HEK293 (cell line): Measurements from ENCODE around the gene FRY.

Source experiments
- CTCF ChIA-PET: fragments of 350-600 bp; formaldehyde crosslinking; extraction: SDS; loops from one replicate; lab custom pipeline; 2021; ENCODE audit warnings: antibody characterized with exemption; lab: Yijun Ruan, JAX
- POLR2A ChIA-PET: fragments of 300-600 bp; formaldehyde crosslinking; extraction: SDS; loops from one replicate; lab custom pipeline; 2020; ENCODE audit warnings: antibody characterized with exemption, inconsistent platforms; lab: Yijun Ruan, JAX
- H3K27ac ChIP-seq: fragments of 200-500 bp; sonication (Bioruptor generic); 2 replicates; pipeline ENCODE4 v1.5.1; 2014; ENCODE audit warnings: low read depth, low read length, control low read depth, inconsistent platforms; ENCODE audit errors: extremely low read depth
- H3K36me3 ChIP-seq, 2 experiments: fragments of 200-500 bp in 1 of 2; sonication (Bioruptor generic) in 1 of 2; 1 replicate in 1 of 2; 2 replicates in 1 of 2; pipeline ENCODE4 v1.5.1; 2014 to 2017; ENCODE audit warnings: inconsistent platforms in 2 of 2, low read length in 2 of 2; ENCODE audit not compliant: control insufficient read depth in 2 of 2, insufficient read depth in 1 of 2
- H3K4me1 ChIP-seq: fragments of 200-500 bp; sonication (Bioruptor generic); 2 replicates; pipeline ENCODE4 v1.5.1; 2014; ENCODE audit warnings: mild to moderate bottlenecking, low read length, inconsistent platforms; ENCODE audit not compliant: control insufficient read depth, insufficient read depth
- H3K4me3 ChIP-seq: 2 replicates; pipeline ENCODE4 v1.5.1; 2011; ENCODE audit warnings: low read depth, mild to moderate bottlenecking, control low read depth, low read length, moderate library complexity
- H3K9me3 ChIP-seq: fragments of 200-500 bp; sonication (Bioruptor generic); 2 replicates; pipeline ENCODE4 v1.5.1; 2014; ENCODE audit warnings: low read depth, low read length, inconsistent platforms; ENCODE audit not compliant: control insufficient read depth, insufficient read depth
- EGR2 ChIP-seq: fragments of 450-650 bp; formaldehyde crosslinking; IDR thresholded peaks from 2 replicates; pipeline ENCODE4 v1.5.1; 2016; ENCODE audit warnings: low read depth, missing biosample characterization, missing genetic modification characterization
- HOXA7 ChIP-seq: sonication (generic); formaldehyde crosslinking; IDR thresholded peaks from 2 replicates; pipeline ENCODE4 v1.8.1; 2022; ENCODE audit warnings: missing genetic modification reagents, borderline replicate concordance
- PRDM4 ChIP-seq: fragments of 450-650 bp; formaldehyde crosslinking; IDR thresholded peaks from 2 replicates; pipeline ENCODE4 v1.5.1; 2017; ENCODE audit warnings: missing biosample characterization, missing genetic modification characterization
- SCRT1 ChIP-seq: fragments of 450-650 bp; formaldehyde crosslinking; IDR thresholded peaks from 2 replicates; pipeline ENCODE4 v1.5.1; 2016; ENCODE audit warnings: missing biosample characterization, missing genetic modification characterization, borderline replicate concordance
- ZBTB20 ChIP-seq: fragments of 450-650 bp; formaldehyde crosslinking; IDR thresholded peaks from 2 replicates; pipeline ENCODE4 v1.5.1; 2016; ENCODE audit warnings: missing biosample characterization, missing genetic modification characterization
- ZFP41 ChIP-seq: fragments of 450-650 bp; formaldehyde crosslinking; IDR thresholded peaks from 2 replicates; pipeline ENCODE4 v1.5.1; 2016; ENCODE audit warnings: missing biosample characterization, missing genetic modification characterization, borderline replicate concordance
- ZNF112 ChIP-seq: fragments of 450-650 bp; formaldehyde crosslinking; IDR thresholded peaks from 2 replicates; pipeline ENCODE4 v1.5.0; 2017; ENCODE audit warnings: missing biosample characterization, missing genetic modification characterization
- ZNF121 ChIP-seq: fragments of 450-650 bp; formaldehyde crosslinking; IDR thresholded peaks from 2 replicates; pipeline ENCODE4 v1.5.1; 2016; ENCODE audit warnings: missing biosample characterization, missing genetic modification characterization
- ZNF146 ChIP-seq: fragments of 450-650 bp; formaldehyde crosslinking; IDR thresholded peaks from 2 replicates; pipeline ENCODE4 v1.5.1; 2016; ENCODE audit warnings: missing biosample characterization, missing genetic modification characterization
- ZNF148 ChIP-seq: fragments of 450-650 bp; formaldehyde crosslinking; IDR thresholded peaks from 2 replicates; pipeline ENCODE4 v1.5.0; 2017; ENCODE audit warnings: missing biosample characterization, missing genetic modification characterization, borderline replicate concordance
- ZNF280C ChIP-seq: fragments of 450-650 bp; formaldehyde crosslinking; IDR thresholded peaks from 2 replicates; pipeline ENCODE4 v1.5.1; 2016; ENCODE audit warnings: missing biosample characterization, missing genetic modification characterization
- ZNF324 ChIP-seq: fragments of 450-650 bp; formaldehyde crosslinking; IDR thresholded peaks from 2 replicates; pipeline ENCODE4 v1.5.1; 2016; ENCODE audit warnings: missing biosample characterization, missing genetic modification characterization
- ZNF423 ChIP-seq: fragments of 450-650 bp; formaldehyde crosslinking; IDR thresholded peaks from 2 replicates; pipeline ENCODE4 v1.5.1; 2016; ENCODE audit warnings: missing biosample characterization, missing genetic modification characterization
- ZNF48 ChIP-seq: fragments of 450-650 bp; formaldehyde crosslinking; IDR thresholded peaks from 2 replicates; pipeline ENCODE4 v1.5.1; 2016; ENCODE audit warnings: missing biosample characterization, missing genetic modification characterization
- ZNF530 ChIP-seq: fragments of 450-650 bp; formaldehyde crosslinking; IDR thresholded peaks from 2 replicates; pipeline ENCODE4 v1.5.1; 2016; ENCODE audit warnings: low read depth, missing biosample characterization, missing genetic modification characterization
- ZNF555 ChIP-seq: fragments of 450-650 bp; formaldehyde crosslinking; conservative IDR thresholded peaks from 2 replicates; pipeline ENCODE4 v1.5.1; 2017; ENCODE audit warnings: missing biosample characterization, mild to moderate bottlenecking, missing genetic modification characterization, inconsistent platforms
- ZNF558 ChIP-seq: fragments of 450-650 bp; formaldehyde crosslinking; IDR thresholded peaks from 2 replicates; pipeline ENCODE4 v1.5.1; 2016; ENCODE audit warnings: missing biosample characterization, missing genetic modification characterization
- ZNF623 ChIP-seq: fragments of 450-650 bp; formaldehyde crosslinking; IDR thresholded peaks from 2 replicates; pipeline ENCODE4 v1.5.1; 2016; ENCODE audit warnings: missing biosample characterization, missing genetic modification characterization
- ZNF624 ChIP-seq: fragments of 450-650 bp; formaldehyde crosslinking; IDR thresholded peaks from 2 replicates; pipeline ENCODE4 v1.5.1; 2017; ENCODE audit warnings: missing biosample characterization, missing genetic modification characterization
- ZNF658 ChIP-seq: fragments of 450-650 bp; formaldehyde crosslinking; IDR thresholded peaks from 2 replicates; pipeline ENCODE4; 2016; ENCODE audit warnings: missing biosample characterization, missing genetic modification characterization
- ZNF677 ChIP-seq: fragments of 450-650 bp; IDR thresholded peaks from 2 replicates; pipeline ENCODE4 v1.5.0; 2018; ENCODE audit warnings: missing biosample characterization, mild to moderate bottlenecking, missing genetic modification characterization, moderate library complexity
- ZNF843 ChIP-seq: fragments of 450-650 bp; formaldehyde crosslinking; IDR thresholded peaks from 2 replicates; pipeline ENCODE4 v1.5.1; 2016; ENCODE audit warnings: missing biosample characterization, missing genetic modification characterization
- ZSCAN16 ChIP-seq: fragments of 450-650 bp; formaldehyde crosslinking; IDR thresholded peaks from 2 replicates; pipeline ENCODE4 v1.5.1; 2016; ENCODE audit warnings: missing biosample characterization, missing genetic modification characterization
- ZSCAN23 ChIP-seq: fragments of 450-650 bp; formaldehyde crosslinking; IDR thresholded peaks from 2 replicates; pipeline ENCODE4 v1.5.1; 2016; ENCODE audit warnings: missing biosample characterization, missing genetic modification characterization
- TF ChIP-seq, protein P1 (sequence below): fragments of 450-650 bp; formaldehyde crosslinking; IDR thresholded peaks from 2 replicates; pipeline ENCODE4 v1.5.1; 2016; ENCODE audit warnings: missing biosample characterization, missing genetic modification characterization

The FRY gene

DNA sequence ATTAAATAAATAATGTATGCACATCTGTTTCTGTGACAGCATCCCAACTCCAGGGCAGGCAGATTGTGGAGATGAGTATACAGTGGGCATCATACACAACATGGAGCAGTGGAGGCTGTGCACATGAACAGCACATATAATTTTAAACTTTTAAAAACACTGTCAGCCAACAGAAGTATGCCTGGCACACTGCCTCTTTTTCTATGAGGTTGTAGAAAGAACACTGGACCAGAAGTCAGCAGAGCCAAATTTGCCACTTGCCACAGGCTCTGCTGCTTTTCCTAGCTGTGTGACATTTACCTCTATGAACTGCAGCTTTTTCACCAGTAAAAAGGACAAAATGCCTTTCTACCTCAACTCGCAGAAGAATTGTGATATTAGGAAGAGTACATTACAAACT, 118.7 kb downstream of the FRY start:
- Histone ChIP-seq H3K9me3 (no peaks in the 10 kb centered on the region), H3K27ac (no peak overlapping the region), H3K4me1 (no peaks in the 10 kb centered on the region), H3K36me3 (no peaks in the 10 kb centered on the region)
- ChIA-PET POLR2A (no interaction called here), CTCF (interaction anchor here (0.6 kb wide), 1 partner anchor 66 kb away, joined by 3 read pairs; no protein-coding TSS in a partner anchor)
- TF ChIP-seq ZNF624 (tag by site-specific recombination), result no peak
- no peak for TF ChIP-seq ZNF677 (tag by site-specific recombination)
- no peak for TF ChIP-seq ZSCAN23 (tag by site-specific recombination)
- TF ChIP-seq ZFP41, result no peak
- no peak for TF ChIP-seq ZNF121 (tag by site-specific recombination)
- TF ChIP-seq PRDM4 (tag by site-specific recombination), result no peak
- TF ChIP-seq ZNF423 (tag by site-specific recombination), result no peak
- no peak for TF ChIP-seq ZBTB20
- TF ChIP-seq, all 188 proteins: peak for 0
- H3K4me3 ChIP-seq, result no peak overlapping the region

DNA sequence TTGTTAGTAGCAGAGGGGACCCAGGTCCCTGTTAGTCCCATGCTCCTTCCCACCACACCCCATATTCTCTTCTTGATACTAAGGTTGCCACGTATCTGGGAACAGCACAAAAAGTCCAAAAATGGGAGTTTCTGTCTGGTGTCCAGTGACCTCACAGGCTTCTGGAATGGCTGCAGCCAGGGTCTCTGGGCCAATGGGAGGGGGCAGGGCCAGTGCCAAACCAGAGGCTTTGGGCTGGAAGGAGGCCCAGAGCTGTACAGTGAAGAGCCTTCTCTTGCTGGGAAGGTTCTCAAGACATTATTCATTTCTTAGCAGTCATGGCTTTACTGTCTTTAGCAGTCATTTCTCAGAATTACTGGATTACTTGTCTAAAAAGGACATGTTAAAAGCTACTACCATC, 119.2 kb downstream of the FRY start:
- H3K36me3 ChIP-seq, result no peaks in the 10 kb centered on the region
- TF ChIP-seq ZNF324 (tag by site-specific recombination) (no peak), ZNF558 (no peak), ZNF148 (tag by site-specific recombination) (no peak), SCRT1 (tag by site-specific recombination) (no peak), HOXA7 (CRISPR knock-in tag) (no peak), ZNF623 (no peak), ZNF121 (tag by site-specific recombination) (no peak), EGR2 (tag by site-specific recombination) (no peak), ZNF658 (tag by site-specific recombination) (no peak), ZNF555 (tag by site-specific recombination) (no peak), ZNF280C (tag by site-specific recombination) (no peak), ZNF530 (tag by site-specific recombination) (no peak), ZSCAN16 (tag by site-specific recombination) (no peak), ZNF112 (tag by site-specific recombination) (no peak), ZNF843 (no peak), ZNF48 (tag by site-specific recombination) (no peak), ZNF146 (no peak)
- TF ChIP-seq, protein P1, sequence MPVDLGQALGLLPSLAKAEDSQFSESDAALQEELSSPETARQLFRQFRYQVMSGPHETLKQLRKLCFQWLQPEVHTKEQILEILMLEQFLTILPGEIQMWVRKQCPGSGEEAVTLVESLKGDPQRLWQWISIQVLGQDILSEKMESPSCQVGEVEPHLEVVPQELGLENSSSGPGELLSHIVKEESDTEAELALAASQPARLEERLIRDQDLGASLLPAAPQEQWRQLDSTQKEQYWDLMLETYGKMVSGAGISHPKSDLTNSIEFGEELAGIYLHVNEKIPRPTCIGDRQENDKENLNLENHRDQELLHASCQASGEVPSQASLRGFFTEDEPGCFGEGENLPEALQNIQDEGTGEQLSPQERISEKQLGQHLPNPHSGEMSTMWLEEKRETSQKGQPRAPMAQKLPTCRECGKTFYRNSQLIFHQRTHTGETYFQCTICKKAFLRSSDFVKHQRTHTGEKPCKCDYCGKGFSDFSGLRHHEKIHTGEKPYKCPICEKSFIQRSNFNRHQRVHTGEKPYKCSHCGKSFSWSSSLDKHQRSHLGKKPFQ (tag by site-specific recombination), result no peak
- CTCF ChIA-PET, result interaction anchor here (0.6 kb wide), 1 partner anchor 520 kb away, joined by 3 read pairs; no protein-coding TSS in a partner anchor
- no peak overlapping the region for H3K4me3 ChIP-seq
- no peak overlapping the region for H3K27ac ChIP-seq
- no peaks in the 10 kb centered on the region for H3K9me3 ChIP-seq
- H3K4me1 ChIP-seq, result no peaks in the 10 kb centered on the region
- POLR2A ChIA-PET, result no interaction called here
